ENCODE results near the gene TUBA4B.

Gene TUBA4B

DNA sequence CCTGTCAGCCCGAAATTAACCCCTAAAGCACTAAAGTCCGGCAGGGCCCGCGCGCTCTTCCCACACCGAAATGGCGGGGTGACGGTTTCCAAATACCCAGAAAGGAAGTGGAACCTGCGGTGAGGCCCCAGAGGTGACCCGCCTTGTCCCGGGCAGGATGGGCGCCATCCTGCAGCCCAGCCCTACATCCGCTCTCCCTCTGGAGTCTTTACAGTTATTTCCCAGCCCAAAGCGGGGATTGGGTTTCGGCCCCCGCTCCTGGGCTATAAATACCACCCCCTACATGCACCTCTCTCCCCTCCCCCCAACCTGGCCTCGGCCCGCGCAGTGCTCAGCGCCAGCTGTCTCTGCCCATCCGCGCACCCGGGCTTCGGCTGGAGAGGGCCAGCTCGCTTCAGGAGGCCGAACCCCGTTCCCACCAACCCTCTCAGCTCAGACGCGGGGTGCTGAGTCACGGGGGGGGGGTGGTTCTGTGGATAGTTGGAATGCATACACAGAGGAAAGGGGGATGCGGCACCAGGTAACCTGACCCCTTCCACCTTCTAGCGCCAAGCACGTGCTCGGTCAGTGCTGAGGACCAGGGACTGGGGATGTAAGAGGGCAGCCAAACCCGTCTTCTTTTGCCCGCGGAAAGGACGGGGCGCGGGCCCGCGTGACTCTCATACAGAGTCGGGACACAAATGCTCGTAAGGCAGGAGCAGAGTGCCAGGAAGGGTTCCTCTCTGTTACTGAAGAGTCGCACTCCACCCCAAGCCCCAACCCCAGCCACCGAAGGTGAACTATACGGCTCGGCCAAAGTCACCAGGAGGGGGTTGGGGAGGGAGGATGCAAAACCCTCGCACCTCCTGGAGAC is at the start of gene TUBA4B:
TUBA4B (plus strand) TSS at position 344 of the 853 bp plus-strand sequence; CDS start at position 509, 165 bp downstream.
- DNase-seq, result no peak

GRCh38 chr2:219204425-219205164 is 48.4 kb upstream of the TUBA4B start:
- DNase-seq, result no peak

GRCh38 chr2:219205165-219205538 is 47.9 kb upstream of the TUBA4B start:
- DNase-seq, result no peak

- no peak for DNase-seq
These were observed 47.1 kb upstream of the TUBA4B start for GRCh38 chr2:219205981-219206327.

GRCh38 chr2:219206328-219207133 is 46.5 kb upstream of the TUBA4B start, which contains the start of gene ZFAND2B:
TSS of gene ZFAND2B (plus strand) at chr2:219206782. CDS start at chr2:219206988, 206 bp downstream.
- peak; percentile 83 for DNase-seq

GRCh38 chr2:219207134-219207883 is 45.7 kb upstream of the TUBA4B start:
- no peak for DNase-seq

- no peak for DNase-seq
These were observed 44.9 kb upstream of the TUBA4B start for GRCh38 chr2:219207884-219208740.

DNA sequence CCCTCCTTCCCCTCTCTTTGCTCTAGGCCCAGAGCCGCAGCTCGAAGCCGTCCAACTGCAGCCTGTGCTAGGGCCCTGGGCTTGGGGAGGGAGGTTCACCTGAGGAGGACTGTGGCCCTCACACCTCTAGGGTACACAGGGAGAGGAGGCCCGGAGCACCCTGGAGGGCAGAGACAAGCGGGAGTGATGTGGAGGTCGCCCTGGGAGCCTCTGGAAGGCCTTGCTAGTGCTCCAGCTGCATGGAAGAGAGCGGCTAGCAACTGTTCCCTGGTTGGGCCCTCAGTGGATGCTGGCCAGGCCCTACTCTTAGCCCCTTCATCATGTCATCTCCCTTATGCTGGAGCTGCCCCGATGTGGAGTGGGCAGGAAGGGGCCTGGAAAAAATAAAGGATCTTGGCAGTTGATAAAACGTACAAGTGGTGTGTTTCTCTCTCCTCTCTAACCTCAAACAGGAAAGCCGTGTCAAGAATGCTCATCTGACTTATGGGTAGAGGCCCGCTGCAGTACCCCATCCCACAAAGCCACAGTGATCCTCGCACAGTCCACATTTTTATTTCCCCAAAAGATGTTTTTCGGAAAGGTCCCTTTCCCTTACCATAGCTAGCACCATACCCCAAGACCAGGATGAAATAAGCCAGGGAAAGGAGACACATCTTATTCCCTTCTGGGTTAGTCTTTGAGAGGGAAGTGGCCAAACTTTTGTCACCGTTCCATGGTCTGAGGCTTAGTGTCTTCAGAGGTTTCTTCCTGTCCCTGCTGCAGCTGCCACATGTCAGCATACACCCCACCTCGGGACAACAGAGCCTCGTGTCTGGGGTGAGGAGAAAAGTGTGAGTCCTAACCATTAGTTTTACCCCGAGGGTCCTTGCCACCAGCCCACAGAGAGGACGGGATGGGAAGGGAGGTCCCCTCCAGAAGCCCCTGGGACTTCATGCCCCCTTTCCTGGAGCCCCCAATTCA is 43.5 kb upstream of the TUBA4B start:
- no peak for DNase-seq

GRCh38 chr2:219210196-219210885 is 42.7 kb upstream of the TUBA4B start:
- DNase-seq, result no peak

DNA sequence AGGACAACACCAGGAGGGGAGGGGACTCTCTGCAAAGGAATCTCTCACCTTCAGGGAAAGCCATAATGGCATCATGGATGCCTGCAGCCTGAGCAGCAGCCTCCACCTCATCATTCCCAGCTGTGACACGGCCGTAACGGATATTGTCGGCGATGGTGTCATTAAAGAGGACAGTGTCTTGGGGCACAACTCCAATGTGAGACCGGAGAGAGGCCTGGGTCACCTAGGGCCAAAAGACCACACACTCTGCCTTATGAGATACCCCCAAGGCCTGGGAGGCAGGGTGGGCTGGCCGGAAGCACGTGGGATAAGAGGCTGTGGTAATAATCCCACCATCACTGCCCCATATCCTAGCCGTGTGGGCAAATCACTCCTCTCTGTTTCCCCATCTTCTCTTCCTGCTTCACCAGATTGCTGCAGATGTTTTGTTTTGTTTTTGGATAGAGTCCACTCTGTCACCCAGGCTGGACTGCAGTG is 42.1 kb upstream of the TUBA4B start:
- DNase-seq, result no peak

GRCh38 chr2:219213026-219213415 is 40.0 kb upstream of the TUBA4B start:
- DNase-seq, result no peak

GRCh38 chr2:219213486-219214071 is 39.5 kb upstream of the TUBA4B start:
- no peak for DNase-seq

DNA sequence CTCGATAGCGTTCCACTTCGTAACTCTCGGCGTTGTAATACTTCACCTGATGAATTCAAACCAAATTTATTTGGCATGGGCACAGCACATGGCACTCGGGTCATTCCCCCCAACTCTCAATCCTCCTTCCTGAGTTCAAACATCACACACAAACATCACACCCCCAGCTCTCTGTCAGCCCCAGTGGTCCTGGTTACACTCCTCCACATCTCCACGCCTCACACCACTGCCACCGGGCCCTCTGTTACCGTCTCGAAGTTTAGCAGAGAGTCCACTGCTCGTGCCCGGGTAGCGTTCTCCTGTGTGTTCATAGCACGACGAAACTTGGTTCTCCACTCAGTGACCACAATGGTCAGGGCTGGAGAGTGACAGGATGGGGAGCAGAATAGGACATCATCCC is 38.9 kb upstream of the TUBA4B start:
- DNase-seq, result no peak

GRCh38 chr2:219214786-219215185 is 38.3 kb upstream of the TUBA4B start:
- DNase-seq, result no peak

- no peak for DNase-seq
These were observed 37.0 kb upstream of the TUBA4B start for GRCh38 chr2:219215871-219216534.

GRCh38 chr2:219216535-219216915 is 36.5 kb upstream of the TUBA4B start:
- no peak for DNase-seq

GRCh38 chr2:219218217-219218731 is 34.8 kb upstream of the TUBA4B start:
- DNase-seq, result peak; percentile 41

Measured in SHP77 treated with DMSO at 0.1 percent for 48 hours (cell line).